ENCODE measurements around the gene MYO3B.
"Not testable (repeated sequence)": the region's sequence is repeated elsewhere in the genome, so short reads cannot be mapped to it uniquely, and the experiment has no call there.

The MYO3B gene

DNA sequence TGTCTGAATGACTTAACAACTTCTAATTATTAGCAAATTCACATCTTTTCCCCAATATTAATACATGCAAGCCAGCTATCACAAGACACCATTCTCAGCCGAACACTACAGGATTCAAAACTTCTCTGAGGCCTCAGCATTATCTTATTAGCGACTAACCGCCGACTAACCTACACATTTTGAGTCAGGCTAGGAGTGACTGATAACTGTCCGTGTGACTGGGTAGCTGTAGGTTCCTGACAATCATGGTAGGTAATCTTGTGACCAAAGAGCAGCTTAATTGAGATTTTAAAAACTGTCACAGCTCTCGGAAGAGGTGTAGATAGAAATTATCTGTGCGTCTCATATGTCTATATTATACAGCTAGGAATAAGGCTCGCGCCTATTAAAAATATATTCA lies 493.1 kb downstream of the MYO3B start:
- Histone ChIP-seq H3K27me3 (ENCODE audit: insufficient read depth, low read depth, severe bottlenecking) (no peaks in the 10 kb centered on the region), H3K27ac (no peak overlapping the region), H3K4me3 (ENCODE audit: low read depth, low read length) (no peak overlapping the region), H3K9me3 (ENCODE audit: severe bottlenecking) (no peaks in the 10 kb centered on the region), H3K36me3 (no peaks in the 10 kb centered on the region)
- TF ChIP-seq, protein P1, sequence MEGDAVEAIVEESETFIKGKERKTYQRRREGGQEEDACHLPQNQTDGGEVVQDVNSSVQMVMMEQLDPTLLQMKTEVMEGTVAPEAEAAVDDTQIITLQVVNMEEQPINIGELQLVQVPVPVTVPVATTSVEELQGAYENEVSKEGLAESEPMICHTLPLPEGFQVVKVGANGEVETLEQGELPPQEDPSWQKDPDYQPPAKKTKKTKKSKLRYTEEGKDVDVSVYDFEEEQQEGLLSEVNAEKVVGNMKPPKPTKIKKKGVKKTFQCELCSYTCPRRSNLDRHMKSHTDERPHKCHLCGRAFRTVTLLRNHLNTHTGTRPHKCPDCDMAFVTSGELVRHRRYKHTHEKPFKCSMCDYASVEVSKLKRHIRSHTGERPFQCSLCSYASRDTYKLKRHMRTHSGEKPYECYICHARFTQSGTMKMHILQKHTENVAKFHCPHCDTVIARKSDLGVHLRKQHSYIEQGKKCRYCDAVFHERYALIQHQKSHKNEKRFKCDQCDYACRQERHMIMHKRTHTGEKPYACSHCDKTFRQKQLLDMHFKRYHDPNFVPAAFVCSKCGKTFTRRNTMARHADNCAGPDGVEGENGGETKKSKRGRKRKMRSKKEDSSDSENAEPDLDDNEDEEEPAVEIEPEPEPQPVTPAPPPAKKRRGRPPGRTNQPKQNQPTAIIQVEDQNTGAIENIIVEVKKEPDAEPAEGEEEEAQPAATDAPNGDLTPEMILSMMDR (IDR thresholded peaks at IDR 0.05; ENCODE audit: low read depth, low read length), result no peak
- DNase-seq, result no peak

DNA sequence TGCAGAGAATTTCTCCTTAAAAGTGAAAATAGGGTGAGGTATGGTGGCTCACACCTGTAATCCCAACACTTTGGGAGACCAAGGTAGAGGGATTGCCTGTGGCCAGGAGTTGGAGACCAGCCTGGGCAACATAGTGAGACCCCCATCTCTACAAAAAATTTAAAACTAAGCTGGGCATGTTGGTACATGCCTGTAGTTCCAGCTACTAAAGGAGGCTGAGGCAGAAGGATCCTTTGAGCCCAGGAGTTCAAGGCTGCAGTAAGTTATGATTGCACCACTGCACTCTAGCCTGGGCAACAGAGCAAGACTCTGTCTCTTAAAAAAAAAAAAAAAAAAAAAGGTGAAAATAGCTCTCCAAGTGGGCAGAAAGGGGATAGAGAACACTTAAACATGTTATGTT lies 496.3 kb downstream of the MYO3B start:
- H3K9me3 ChIP-seq (ENCODE audit: severe bottlenecking); DNase-seq; H3K27ac ChIP-seq; H3K4me3 ChIP-seq (ENCODE audit: low read depth, low read length); H3K36me3 ChIP-seq; H3K27me3 ChIP-seq (ENCODE audit: insufficient read depth, low read depth, severe bottlenecking): not testable (repeated sequence)

DNA sequence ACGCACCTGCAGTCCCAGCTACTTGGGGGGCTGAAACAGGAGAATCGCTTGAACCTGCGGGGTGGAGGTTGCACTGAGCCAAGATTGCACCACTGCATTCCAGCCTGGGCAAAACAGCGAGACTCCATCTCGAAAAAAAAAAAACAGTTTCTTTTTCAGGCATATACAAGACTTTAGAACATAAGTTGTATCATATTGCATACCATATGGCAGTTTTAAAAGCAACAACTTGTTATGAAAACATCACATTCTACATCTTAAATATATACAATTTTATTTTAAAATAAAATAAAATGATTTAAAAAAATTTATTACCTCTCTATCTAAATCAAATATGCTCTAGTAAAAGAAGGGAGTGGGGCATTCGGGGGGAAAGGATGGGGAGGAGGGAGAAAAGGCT lies 497.8 kb downstream of the MYO3B start:
- DNase-seq, result no peak
- Histone ChIP-seq H3K9me3 (ENCODE audit: severe bottlenecking) (no peaks in the 10 kb centered on the region), H3K27me3 (ENCODE audit: insufficient read depth, low read depth, severe bottlenecking) (no peaks in the 10 kb centered on the region), H3K36me3 (no peaks in the 10 kb centered on the region), H3K27ac (no peak overlapping the region), H3K4me3 (ENCODE audit: low read depth, low read length) (no peak overlapping the region)
- TF ChIP-seq, protein P1 (IDR thresholded peaks at IDR 0.05; ENCODE audit: low read depth, low read length), result no peak

DNA sequence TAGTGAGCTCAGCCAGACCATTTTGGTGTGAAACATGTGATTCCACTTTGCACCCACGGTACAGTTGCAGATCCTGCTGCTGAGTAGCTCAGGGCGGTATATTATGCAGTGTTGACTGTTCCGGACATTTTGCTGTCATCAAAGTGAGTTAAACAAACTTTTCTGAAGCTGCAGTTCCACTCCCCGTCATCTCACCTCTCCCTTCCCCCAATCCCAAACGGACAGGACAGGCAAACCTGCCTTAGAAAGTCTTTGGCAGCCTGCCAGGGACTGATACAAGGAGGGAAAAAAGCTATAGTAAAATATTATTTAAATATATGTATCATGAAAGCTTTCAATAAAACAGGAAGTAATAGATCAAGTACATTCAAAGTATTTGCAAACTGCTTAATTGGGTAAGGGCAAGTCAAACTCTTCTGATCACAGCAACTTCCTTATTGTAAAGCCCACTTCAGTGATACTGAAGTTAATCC lies 501.7 kb downstream of the MYO3B start:
- Histone ChIP-seq H3K36me3 (no peaks in the 10 kb centered on the region), H3K4me3 (ENCODE audit: low read depth, low read length) (no peak overlapping the region), H3K9me3 (ENCODE audit: severe bottlenecking) (no peaks in the 10 kb centered on the region), H3K27ac (no peak overlapping the region), H3K27me3 (ENCODE audit: insufficient read depth, low read depth, severe bottlenecking) (no peaks in the 10 kb centered on the region)
- TF ChIP-seq, protein P1 (IDR thresholded peaks at IDR 0.05; ENCODE audit: low read depth, low read length), result no peak
- no peak for DNase-seq

DNA sequence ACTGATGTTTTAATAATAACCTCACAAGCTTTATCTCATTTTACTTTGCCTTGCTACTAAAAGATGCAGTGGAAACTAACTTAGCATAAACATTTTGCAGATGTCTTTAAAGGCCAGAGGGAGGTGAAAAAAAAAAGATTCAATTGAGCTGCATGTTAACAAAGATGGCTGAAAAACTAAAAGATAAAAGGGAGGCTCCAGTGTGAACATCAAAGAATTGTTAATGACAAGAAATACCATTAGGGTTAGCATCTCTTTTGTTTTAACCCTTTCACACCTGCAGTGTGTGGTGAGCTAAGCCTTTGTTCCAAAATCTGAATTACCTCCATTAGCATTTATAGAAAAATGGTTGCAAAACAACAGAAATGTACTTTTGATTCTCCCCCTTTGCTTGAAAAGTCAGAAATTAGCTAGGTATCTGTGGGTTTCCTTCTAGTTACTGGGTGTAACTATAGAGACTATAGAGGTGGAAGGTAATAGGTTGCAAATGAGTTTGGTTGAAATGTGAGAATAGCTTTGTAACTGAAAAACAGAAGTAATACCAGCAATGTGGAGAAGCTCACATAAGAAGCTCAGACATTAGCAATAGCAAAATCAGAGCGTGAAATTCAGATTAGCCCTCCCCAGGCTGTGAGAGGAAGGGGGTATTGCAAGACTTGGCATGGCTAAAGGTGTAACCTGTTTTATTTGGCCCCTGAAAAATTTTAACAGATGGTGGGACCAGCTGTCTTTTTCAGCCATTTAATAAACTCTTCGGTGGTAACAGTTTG lies 502.4 kb downstream of the MYO3B start:
- TF ChIP-seq, protein P1 (IDR thresholded peaks at IDR 0.05; ENCODE audit: low read depth, low read length), result no peak
- Histone ChIP-seq H3K9me3 (ENCODE audit: severe bottlenecking) (no peaks in the 10 kb centered on the region), H3K27ac (no peak overlapping the region), H3K27me3 (ENCODE audit: insufficient read depth, low read depth, severe bottlenecking) (no peaks in the 10 kb centered on the region), H3K36me3 (no peaks in the 10 kb centered on the region), H3K4me3 (ENCODE audit: low read depth, low read length) (no peak overlapping the region)
- no peak for DNase-seq

DNA sequence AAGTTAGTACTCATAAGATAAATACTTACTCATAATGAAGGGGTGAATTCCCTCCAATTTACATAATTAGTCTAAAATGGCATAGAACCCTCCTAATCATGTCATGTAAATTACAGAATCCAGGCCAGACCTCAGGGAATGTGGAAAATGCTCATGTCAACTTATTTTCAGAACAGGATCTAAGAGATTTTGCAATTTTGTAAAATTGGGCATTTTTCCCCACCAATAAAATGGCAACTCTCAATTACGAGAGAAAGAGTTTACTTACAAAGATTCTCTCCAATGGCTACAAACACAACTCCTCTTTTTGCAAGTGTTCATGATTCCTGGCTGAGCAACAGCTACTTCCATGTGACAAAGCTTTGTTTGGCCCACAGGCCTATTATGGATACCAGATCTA lies 503.4 kb downstream of the MYO3B start:
- Histone ChIP-seq H3K4me3 (ENCODE audit: low read depth, low read length) (no peak overlapping the region), H3K9me3 (ENCODE audit: severe bottlenecking) (no peaks in the 10 kb centered on the region), H3K36me3 (no peaks in the 10 kb centered on the region), H3K27me3 (ENCODE audit: insufficient read depth, low read depth, severe bottlenecking) (no peaks in the 10 kb centered on the region), H3K27ac (no peak overlapping the region)
- no peak for DNase-seq
- TF ChIP-seq, protein P1 (IDR thresholded peaks at IDR 0.05; ENCODE audit: low read depth, low read length), result no peak
